WERI-Rb-1 (cell line): ENCODE measurements around the gene ARL16.

ENCODE experiments used
- DNase-seq: peaks from one replicate; pipeline ENCODE4 v3.0.0-alpha.2; 2020
- H3K27ac ChIP-seq: fragments of 250-450 bp; sonication (Bioruptor Pico); 2 replicates; pipeline ENCODE4 v1.5.1; 2020; ENCODE audit warnings: mild to moderate bottlenecking, moderate library complexity
- H3K27me3 ChIP-seq: fragments of 250-450 bp; sonication (Bioruptor Pico); 2 replicates; pipeline ENCODE4 v1.5.1; 2021; ENCODE audit warnings: mild to moderate bottlenecking, low read depth, moderate library complexity; ENCODE audit not compliant: insufficient read depth, severe bottlenecking
- H3K36me3 ChIP-seq: fragments of 250-450 bp; sonication (Bioruptor Pico); 2 replicates; pipeline ENCODE4 v1.5.1; 2020; ENCODE audit warnings: mild to moderate bottlenecking, moderate library complexity
- H3K4me3 ChIP-seq: 2 replicates; pipeline ENCODE4 v1.5.1; 2011; ENCODE audit warnings: low read depth, mild to moderate bottlenecking, control low read depth, low read length
- H3K9me3 ChIP-seq: fragments of 250-450 bp; sonication (Bioruptor Pico); 2 replicates; pipeline ENCODE4 v1.5.1; 2021; ENCODE audit warnings: mild to moderate bottlenecking, moderate library complexity; ENCODE audit not compliant: severe bottlenecking
- CTCF ChIP-seq: IDR thresholded peaks from 2 replicates; pipeline ENCODE4 v1.5.1; 2011; ENCODE audit warnings: low read depth, mild to moderate bottlenecking, control low read depth, inconsistent platforms, low read length

ARL16 gene

GRCh38 chr17:81716674-81716996 is 33.0 kb upstream of the ARL16 start:
- Histone ChIP-seq H3K27ac (peak overlapping the region; percentile 95), H3K4me3 (no peak overlapping the region), H3K27me3 (no peaks in the 10 kb centered on the region), H3K9me3 (no peaks in the 10 kb centered on the region), H3K36me3 (peaks cover 75% of the 10 kb centered on the region)
- DNase-seq: no peak
- no peak for TF ChIP-seq CTCF

- no peaks in the 10 kb centered on the region for H3K9me3 ChIP-seq
- DNase-seq: no peak
- no peak overlapping the region for H3K4me3 ChIP-seq
- peak; percentile 66 for TF ChIP-seq CTCF
- no peaks in the 10 kb centered on the region for H3K27me3 ChIP-seq
- peak overlapping the region; percentile 95 for H3K27ac ChIP-seq
- peaks cover 75% of the 10 kb centered on the region for H3K36me3 ChIP-seq
Observed at GRCh38 chr17:81715872-81716673, 32.5 kb upstream of the ARL16 start.

GRCh38 chr17:81715107-81715871 is 31.7 kb upstream of the ARL16 start:
- Histone ChIP-seq H3K27me3 (no peaks in the 10 kb centered on the region), H3K4me3 (peak overlapping the region; percentile 7), H3K27ac (peak overlapping the region; percentile 95), H3K36me3 (peaks cover 68% of the 10 kb centered on the region), H3K9me3 (no peaks in the 10 kb centered on the region)
- TF ChIP-seq CTCF: no peak
- peak; percentile 93 for DNase-seq

GRCh38 chr17:81714412-81715106 is 31.0 kb upstream of the ARL16 start:
- Histone ChIP-seq H3K4me3 (peak overlapping the region; percentile 71), H3K27me3 (no peaks in the 10 kb centered on the region), H3K27ac (peak overlapping the region; percentile 95), H3K9me3 (no peaks in the 10 kb centered on the region), H3K36me3 (peaks cover 61% of the 10 kb centered on the region)
- TF ChIP-seq CTCF: no peak
- DNase-seq: no peak

GRCh38 chr17:81713556-81714411 is 30.2 kb upstream of the ARL16 start:
- DNase-seq: peak; percentile 94
- no peaks in the 10 kb centered on the region for H3K9me3 ChIP-seq
- peak overlapping the region; percentile 71 for H3K4me3 ChIP-seq
- TF ChIP-seq CTCF: no peak
- peak overlapping the region; percentile 95 for H3K27ac ChIP-seq
- no peaks in the 10 kb centered on the region for H3K27me3 ChIP-seq
- H3K36me3 ChIP-seq: peaks cover 56% of the 10 kb centered on the region
